Astrocyte (in vitro differentiated cells and primary cell): Measurements from ENCODE around the gene SHOX. TPM values are rescaled to one million over a fixed set of nuclear protein-coding genes. Genes with fewer than 3 reads are reported as not detected.

Experiments
- DNase-seq: peaks from one replicate; pipeline ENCODE4 v3.0.0-alpha.2; 2010; ENCODE audit warnings: low read depth
- FAIRE-seq: peaks from 2 replicates; lab custom pipeline; 2011; peaks lifted over from hg19 to GRCh38; lab: Jason Lieb, UNC
- H2AFZ ChIP-seq: 2 replicates; pipeline ENCODE4 v1.6.0; 2012; ENCODE audit warnings: low read depth, low read length, inconsistent platforms
- H3K27ac ChIP-seq: 2 replicates; pipeline ENCODE4 v1.5.1; 2011; ENCODE audit warnings: low read depth, low read length, inconsistent platforms
- H3K27me3 ChIP-seq: 2 replicates; pipeline ENCODE4 v1.6.0; 2011; ENCODE audit warnings: low read length, inconsistent platforms; ENCODE audit not compliant: insufficient read depth
- H3K36me3 ChIP-seq: 2 replicates; pipeline ENCODE4 v1.5.1; 2011; ENCODE audit warnings: low read length, inconsistent platforms; ENCODE audit not compliant: insufficient read depth
- H3K4me1 ChIP-seq: 2 replicates; pipeline ENCODE4 v1.5.1; 2011; ENCODE audit warnings: low read length, inconsistent platforms; ENCODE audit not compliant: insufficient read depth
- H3K4me2 ChIP-seq: 2 replicates; pipeline ENCODE4 v1.6.0; 2012; ENCODE audit warnings: low read length, inconsistent platforms
- H3K4me3 ChIP-seq: 2 replicates; pipeline ENCODE4 v1.5.1; 2011; ENCODE audit warnings: low read depth, mild to moderate bottlenecking, low read length, inconsistent platforms; ENCODE audit not compliant: insufficient read depth
- H3K79me2 ChIP-seq: 2 replicates; pipeline ENCODE4 v1.6.0; 2012; ENCODE audit warnings: mild to moderate bottlenecking, low read length, inconsistent platforms; ENCODE audit not compliant: insufficient read depth
- H3K9ac ChIP-seq: 2 replicates; pipeline ENCODE4 v1.6.0; 2012; ENCODE audit warnings: mild to moderate bottlenecking, low read length, inconsistent platforms
- H3K9me3 ChIP-seq: 2 replicates; pipeline ENCODE4 v1.5.1; 2012; ENCODE audit warnings: low read depth, mild to moderate bottlenecking, low read length, inconsistent platforms; ENCODE audit not compliant: insufficient read depth
- H4K20me1 ChIP-seq: 2 replicates; pipeline ENCODE4 v1.6.0; 2012; ENCODE audit warnings: low read length, inconsistent platforms; ENCODE audit not compliant: insufficient read depth
- H3K27ac Mint-ChIP-seq: one replicate; pipeline ENCODE4 v1.8.0; 2021; ENCODE audit warnings: mild to moderate bottlenecking, mixed read lengths; ENCODE audit not compliant: unreplicated experiment
- H3K27me3 Mint-ChIP-seq: one replicate; pipeline ENCODE4 v1.8.0; 2021; ENCODE audit warnings: low read depth, mixed read lengths; ENCODE audit not compliant: unreplicated experiment
- H3K36me3 Mint-ChIP-seq: one replicate; pipeline ENCODE4 v1.8.0; 2021; ENCODE audit warnings: low read depth, mixed read lengths; ENCODE audit not compliant: unreplicated experiment
- H3K4me1 Mint-ChIP-seq: one replicate; pipeline ENCODE4 v1.8.0; 2021; ENCODE audit warnings: low read depth, mixed read lengths; ENCODE audit not compliant: unreplicated experiment
- H3K4me3 Mint-ChIP-seq: one replicate; pipeline ENCODE4 v1.8.0; 2021; ENCODE audit warnings: mild to moderate bottlenecking, moderate library complexity, mixed read lengths; ENCODE audit not compliant: unreplicated experiment
- H3K9me3 Mint-ChIP-seq: one replicate; pipeline ENCODE4 v1.8.0; 2021; ENCODE audit warnings: mild to moderate bottlenecking, mixed read lengths; ENCODE audit not compliant: unreplicated experiment
- CTCF ChIP-seq: IDR thresholded peaks from 2 replicates; pipeline ENCODE4 v1.5.1; 2011; ENCODE audit warnings: low read depth, mild to moderate bottlenecking, inconsistent platforms, low read length, moderate library complexity; ENCODE audit not compliant: insufficient read depth
- EZH2 ChIP-seq: IDR thresholded peaks from 2 replicates; pipeline ENCODE4 v1.6.1; 2012; ENCODE audit warnings: mild to moderate bottlenecking, low read length, inconsistent platforms; ENCODE audit not compliant: insufficient read depth
- total RNA-seq: library from RNA; stranded (reverse); gene quantifications from 2 replicates; pipeline ENCODE4 v1.2.1, GENCODE V29; 2021

SHOX gene
- total RNA-seq, 1 donor from 2014 or later: not detected

GRCh38 chrX:653306-653705 lies 22.7 kb downstream of the SHOX start:
- Histone ChIP-seq H3K9me3 (no peaks in the 10 kb centered on the region), H3K4me2 (no peak overlapping the region), H4K20me1 (no peaks in the 10 kb centered on the region), H3K79me2 (no peaks in the 10 kb centered on the region), H3K9ac (no peak overlapping the region), H3K36me3 (no peaks in the 10 kb centered on the region), H3K27ac (no peak overlapping the region), H3K4me1 (no peaks in the 10 kb centered on the region), H2AFZ (no peak overlapping the region), H3K27me3 (no peaks in the 10 kb centered on the region), H3K4me3 (no peak overlapping the region)
- DNase-seq: no peak
- no peaks in the 10 kb centered on the region for H3K4me1 Mint-ChIP-seq
- FAIRE-seq: no peak
- H3K36me3 Mint-ChIP-seq: no peaks in the 10 kb centered on the region
- TF ChIP-seq CTCF (no peak), EZH2 (no peak)
- no peak overlapping the region for H3K4me3 Mint-ChIP-seq
- H3K27ac Mint-ChIP-seq: no peak overlapping the region
- H3K27me3 Mint-ChIP-seq: peaks cover 2% of the 10 kb centered on the region
- peaks cover 13% of the 10 kb centered on the region for H3K9me3 Mint-ChIP-seq

GRCh38 chrX:661154-661553 lies 30.6 kb downstream of the SHOX start:
- DNase-seq (no peak), FAIRE-seq (no peak)
- no peaks in the 10 kb centered on the region for H3K27me3 ChIP-seq
- no peaks in the 10 kb centered on the region for H3K36me3 ChIP-seq
- no peak overlapping the region for H3K4me2 ChIP-seq
- H3K4me1 ChIP-seq: no peaks in the 10 kb centered on the region
- H3K4me3 ChIP-seq: no peak overlapping the region
- Mint-ChIP-seq H3K4me3 (no peak overlapping the region), H3K27me3 (no peaks in the 10 kb centered on the region), H3K27ac (no peak overlapping the region), H3K36me3 (no peaks in the 10 kb centered on the region), H3K4me1 (no peaks in the 10 kb centered on the region), H3K9me3 (peaks cover 8% of the 10 kb centered on the region)
- TF ChIP-seq CTCF (no peak), EZH2 (no peak)
- no peak overlapping the region for H3K9ac ChIP-seq
- no peak overlapping the region for H2AFZ ChIP-seq
- peaks cover 7% of the 10 kb centered on the region for H3K9me3 ChIP-seq
- no peak overlapping the region for H3K27ac ChIP-seq
- H4K20me1 ChIP-seq: no peaks in the 10 kb centered on the region
- H3K79me2 ChIP-seq: no peaks in the 10 kb centered on the region

GRCh38 chrX:662126-662525 lies 31.5 kb downstream of the SHOX start:
- no peak overlapping the region for H3K27ac Mint-ChIP-seq

More at GRCh38 chrX:662126-662525, 31.5 kb downstream of the SHOX start:
- FAIRE-seq (no peak), DNase-seq (no peak)
- Histone ChIP-seq H4K20me1 (no peaks in the 10 kb centered on the region), H3K36me3 (no peaks in the 10 kb centered on the region), H3K4me2 (no peak overlapping the region), H3K9me3 (peaks cover 7% of the 10 kb centered on the region), H3K9ac (no peak overlapping the region), H3K4me1 (no peaks in the 10 kb centered on the region), H2AFZ (no peak overlapping the region), H3K4me3 (no peak overlapping the region), H3K79me2 (no peaks in the 10 kb centered on the region), H3K27ac (no peak overlapping the region), H3K27me3 (no peaks in the 10 kb centered on the region)
- no peaks in the 10 kb centered on the region for H3K27me3 Mint-ChIP-seq
- H3K4me3 Mint-ChIP-seq: no peak overlapping the region
- no peaks in the 10 kb centered on the region for H3K36me3 Mint-ChIP-seq
- TF ChIP-seq EZH2 (no peak), CTCF (no peak)
- peaks cover 10% of the 10 kb centered on the region for H3K9me3 Mint-ChIP-seq
- no peaks in the 10 kb centered on the region for H3K4me1 Mint-ChIP-seq
